HEK293T (cell line): ENCODE data around the gene TLX1.

Experiments
- CTBP1 ChIP-seq: fragments of 450-650 bp; IDR thresholded peaks from 2 replicates; pipeline ENCODE4 v1.6.1; 2016; ENCODE audit warnings: borderline replicate concordance
- SP1 ChIP-seq: fragments of 450-650 bp; IDR thresholded peaks from 2 replicates; pipeline ENCODE4 v1.6.1; 2017
- SUZ12 ChIP-seq: fragments of 450-650 bp; IDR thresholded peaks from 2 replicates; pipeline ENCODE4 v1.6.1; 2016; ENCODE audit warnings: mild to moderate bottlenecking
- ZNF384 ChIP-seq: fragments of 450-650 bp; IDR thresholded peaks from 2 replicates; pipeline ENCODE4 v1.6.1; 2016

GRCh38 chr10:101092881-101093354 is 38.2 kb upstream of the TLX1 start:
- no peak for TF ChIP-seq SP1
- no peak for TF ChIP-seq SUZ12
- TF ChIP-seq CTBP1 = no peak
- TF ChIP-seq ZNF384 = no peak
